DMS114 treated with DMSO at 0.1 percent for 48 hours (cell line): ENCODE results near the gene PLAC9.

ENCODE experiments used
- DNase-seq: peaks from one replicate; lab custom pipeline; 2025; ENCODE audit not compliant: unreplicated experiment; lab: John Stamatoyannopoulos, UW

PLAC9 gene

DNA sequence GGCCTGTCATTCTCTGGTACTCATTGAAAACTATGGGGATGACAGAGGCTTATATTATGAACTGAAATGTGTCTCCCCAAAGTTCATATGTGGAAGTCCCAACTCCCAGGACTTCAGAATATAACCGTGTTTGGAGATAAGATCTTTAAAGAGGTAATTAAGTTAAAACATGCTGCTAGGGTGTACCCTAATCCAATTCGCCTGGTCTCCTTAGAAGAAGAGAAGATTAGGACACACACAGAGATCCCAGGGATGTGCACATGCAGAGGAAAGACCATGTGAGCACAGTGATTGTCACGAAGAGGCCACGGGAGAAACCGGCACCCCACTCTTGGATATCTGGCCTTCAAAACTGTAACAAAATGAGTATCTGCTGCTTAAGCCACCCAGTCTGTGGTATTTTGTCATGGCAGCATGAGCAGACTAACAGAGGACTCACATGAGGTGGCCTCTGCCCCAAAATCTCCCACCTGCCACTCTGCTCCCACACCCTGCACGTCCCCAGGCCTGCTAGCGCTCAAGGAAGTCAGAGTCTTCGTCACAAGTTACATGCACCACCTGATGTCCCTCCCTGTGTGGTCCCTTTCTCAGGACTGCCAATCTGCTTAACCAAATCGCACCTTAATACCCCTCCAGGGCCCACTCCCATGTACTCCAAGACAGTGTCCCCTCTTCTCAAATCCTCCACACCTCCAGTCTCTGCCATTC is 26.8 kb downstream of the PLAC9 start:
- no peak for DNase-seq

- DNase-seq: no peak
Measured at GRCh38 chr10:80160361-80161320, 28.1 kb downstream of the PLAC9 start.

- peak; percentile 42 for DNase-seq
Measured at GRCh38 chr10:80161321-80162083, 29.0 kb downstream of the PLAC9 start.

DNA sequence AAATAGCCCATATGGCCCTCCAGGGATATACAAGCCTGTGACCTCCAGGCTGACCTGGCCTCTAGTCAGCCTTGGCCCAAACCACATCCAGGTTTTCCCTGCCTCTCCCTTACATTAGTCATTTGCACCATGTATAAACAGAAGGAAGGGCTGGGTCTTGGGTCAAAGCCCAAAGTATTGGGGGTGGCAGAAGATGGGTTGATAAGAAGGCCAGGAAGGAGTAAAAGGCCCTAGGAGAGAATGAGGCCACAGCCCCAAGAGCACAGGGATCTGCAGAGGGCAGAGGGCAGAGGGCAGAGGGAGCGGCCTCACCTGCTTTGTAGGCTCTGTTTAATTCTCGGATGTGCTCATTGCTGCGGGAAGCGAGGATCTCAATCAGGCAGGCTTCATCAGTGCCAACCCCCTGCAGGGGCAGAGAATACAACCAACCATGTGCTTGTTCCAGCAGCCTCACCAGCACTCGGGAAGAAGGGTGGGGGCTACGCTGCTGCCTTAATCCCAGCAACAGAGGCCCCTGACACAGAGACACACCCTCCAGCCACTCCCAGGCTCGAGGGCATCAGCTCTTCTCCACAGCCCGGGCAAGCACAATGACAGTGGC is 31.3 kb downstream of the PLAC9 start:
- DNase-seq: no peak

- no peak for DNase-seq
Measured at GRCh38 chr10:80164596-80164995, 32.1 kb downstream of the PLAC9 start.

GRCh38 chr10:80165173-80165572 is 32.6 kb downstream of the PLAC9 start:
- DNase-seq: no peak

DNA sequence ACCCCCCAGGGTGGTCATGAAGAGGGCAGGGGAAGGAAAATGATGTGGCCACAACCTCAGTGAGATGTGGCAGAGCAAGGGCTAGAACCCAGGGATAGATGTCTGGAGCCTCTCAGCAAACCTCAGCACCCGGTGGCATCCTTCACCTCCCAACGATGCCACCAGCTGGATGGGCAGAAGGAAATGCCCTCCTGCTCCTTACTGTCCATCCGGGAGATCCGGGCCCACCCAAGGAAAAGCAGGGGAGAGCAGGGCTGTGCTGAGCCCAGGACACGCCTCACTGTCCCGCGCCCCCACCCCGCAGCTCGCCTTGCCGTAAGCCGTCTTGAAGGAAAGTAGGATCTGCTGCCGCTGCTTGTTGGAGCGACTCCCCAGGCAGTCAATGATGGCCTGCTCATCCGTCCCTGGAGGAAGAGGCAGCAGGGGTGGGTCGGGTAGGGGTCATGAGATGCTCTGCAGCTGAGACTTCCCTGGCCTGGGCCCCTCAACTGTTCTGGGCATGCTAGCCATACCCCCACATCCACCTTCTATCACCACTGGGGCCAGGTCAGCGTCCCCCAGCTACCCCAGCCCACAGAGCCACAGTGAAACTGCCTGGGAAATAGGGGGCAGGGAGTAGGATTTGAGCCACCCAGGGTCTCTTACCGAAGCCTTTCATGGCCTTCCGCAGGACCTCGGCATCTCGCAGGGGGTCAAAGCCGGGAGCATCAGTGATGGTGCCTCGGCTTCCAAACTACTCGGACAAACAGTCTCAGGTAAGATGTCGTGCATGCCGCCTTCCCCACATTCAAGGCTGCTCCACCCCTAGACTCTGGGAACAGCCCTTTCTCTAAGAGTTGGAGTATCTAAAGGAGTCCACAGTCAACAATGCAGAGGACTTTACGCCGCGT is 34.3 kb downstream of the PLAC9 start:
- no peak for DNase-seq

- no peak for DNase-seq
Measured at GRCh38 chr10:80167471-80168161, 35.1 kb downstream of the PLAC9 start.

DNA sequence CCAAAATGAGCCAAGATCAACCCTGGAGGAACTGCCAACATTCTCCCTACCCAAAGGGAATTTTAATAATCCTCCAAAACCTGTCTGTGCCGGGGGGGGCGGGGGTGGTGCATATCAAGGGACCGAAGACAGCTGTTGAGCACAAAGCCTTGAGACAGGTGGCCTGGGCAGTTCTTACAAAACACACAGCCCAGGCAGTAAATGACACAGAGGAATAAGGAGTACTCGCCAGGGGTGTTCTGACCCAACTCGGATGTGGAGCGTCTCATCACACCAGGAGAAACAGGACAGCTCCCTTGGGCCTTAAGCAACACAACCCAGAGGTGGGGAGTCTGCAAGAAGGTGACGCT is 35.6 kb downstream of the PLAC9 start:
- no peak for DNase-seq

GRCh38 chr10:80168679-80169380 is 36.3 kb downstream of the PLAC9 start:
- DNase-seq: no peak

DNA sequence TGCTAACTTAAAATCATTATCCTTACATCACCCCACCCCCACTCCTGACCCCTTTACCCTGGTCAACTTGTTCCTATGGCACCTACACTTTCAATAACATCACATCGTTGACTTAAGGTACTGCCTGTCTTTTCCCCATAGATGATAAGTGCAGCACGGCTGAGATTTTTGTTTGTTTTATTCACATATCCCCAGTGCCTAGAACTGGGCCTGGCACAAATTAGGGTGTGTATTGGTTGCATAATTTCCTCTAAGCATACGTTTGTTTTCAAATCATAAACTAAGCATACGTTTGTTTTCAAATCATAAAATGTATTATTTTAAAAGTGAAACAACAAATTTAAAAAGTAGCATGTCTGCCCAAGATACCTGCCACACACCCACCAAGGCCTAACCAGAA is 37.5 kb downstream of the PLAC9 start:
- no peak for DNase-seq

- DNase-seq: no peak
Measured at GRCh38 chr10:80170641-80171040, 38.1 kb downstream of the PLAC9 start.

DNA sequence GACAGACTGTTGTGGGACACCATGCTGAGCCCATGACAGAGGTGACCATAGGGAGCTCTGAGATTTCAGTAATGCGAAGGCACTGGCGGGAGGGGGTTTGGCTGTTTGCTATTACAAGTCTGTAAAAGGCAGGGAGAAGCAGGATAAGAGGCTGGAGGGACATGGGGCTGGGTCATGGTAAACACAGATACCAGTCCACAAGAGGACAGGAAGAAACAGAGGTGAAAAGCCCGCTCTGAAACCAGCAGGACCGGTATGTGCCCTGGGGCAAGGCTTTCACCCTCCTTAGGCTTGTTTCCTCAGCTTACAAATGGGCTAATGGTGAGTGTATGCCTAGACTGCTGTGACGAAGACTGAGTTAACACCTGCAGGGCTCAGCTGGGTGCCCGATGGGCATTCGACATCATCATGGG is 38.7 kb downstream of the PLAC9 start:
- DNase-seq: no peak

- no peak for DNase-seq
Measured at GRCh38 chr10:80172896-80173295, 40.4 kb downstream of the PLAC9 start.

GRCh38 chr10:80173466-80173865 is 40.9 kb downstream of the PLAC9 start:
- no peak for DNase-seq

GRCh38 chr10:80174641-80175395 is 42.3 kb downstream of the PLAC9 start:
- no peak for DNase-seq

- DNase-seq: no peak
Measured at GRCh38 chr10:80176526-80176925, 44.0 kb downstream of the PLAC9 start.
